Umbilical cord (tissue), 2 donors: ENCODE results near the gene RORB. TPM values are rescaled to one million over a fixed set of nuclear protein-coding genes. Genes with fewer than 3 reads are reported as not detected.

Source experiments
- DNase-seq: peaks from one replicate; pipeline ENCODE4 v3.0.0-alpha.2; 2015; ENCODE audit warnings: low spot score
- total RNA-seq: library from RNA; depleted of rRNA; stranded (reverse); fragments of >200 nt; gene quantifications from one replicate; pipeline ENCODE4 v1.2.3, GENCODE V29; 2014; ENCODE audit warnings: low replicate concordance; ENCODE audit not compliant: insufficient read depth

The RORB gene
- total RNA-seq, 1 donor from 2014 or later: 1.7 TPM

GRCh38 chr9:74595286-74595685, 98.2 kb downstream of the RORB start:
- no peak for DNase-seq

GRCh38 chr9:74598874-74599273, 101.7 kb downstream of the RORB start:
- DNase-seq: no peak

DNA sequence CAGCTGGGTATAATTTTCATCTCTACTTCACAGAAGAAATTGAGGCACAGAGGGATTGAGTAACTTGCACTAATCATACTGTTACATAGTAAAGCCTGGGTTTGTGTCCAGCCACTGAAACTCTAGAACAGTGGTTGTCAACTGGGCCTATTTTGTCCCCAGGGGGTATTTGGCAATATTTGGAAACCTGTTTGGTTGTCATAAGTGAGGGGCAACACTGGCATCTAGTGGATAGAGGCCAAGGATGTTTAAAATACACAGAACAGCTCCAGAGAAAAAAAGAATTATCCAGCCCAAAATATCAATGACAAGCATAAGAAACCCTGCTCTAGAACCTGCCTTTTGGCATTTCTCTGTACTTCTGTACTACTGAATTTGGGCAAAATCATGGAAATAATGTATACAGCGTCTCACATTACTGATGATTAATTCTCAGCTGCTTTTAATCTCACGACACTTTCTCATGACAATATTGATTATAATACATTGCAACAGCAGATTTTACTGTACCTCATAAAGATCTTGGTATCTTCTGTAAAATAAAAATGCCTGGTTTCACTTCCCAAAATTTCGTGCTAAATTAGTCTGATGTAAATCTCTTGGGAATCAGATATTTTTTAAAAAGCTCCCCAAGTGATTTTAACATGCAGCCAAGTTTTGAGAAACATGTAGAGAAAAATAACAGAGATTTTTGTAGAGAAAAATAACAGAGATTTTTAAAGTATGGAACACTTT, 112.7 kb downstream of the RORB start:
- DNase-seq: no peak

DNA sequence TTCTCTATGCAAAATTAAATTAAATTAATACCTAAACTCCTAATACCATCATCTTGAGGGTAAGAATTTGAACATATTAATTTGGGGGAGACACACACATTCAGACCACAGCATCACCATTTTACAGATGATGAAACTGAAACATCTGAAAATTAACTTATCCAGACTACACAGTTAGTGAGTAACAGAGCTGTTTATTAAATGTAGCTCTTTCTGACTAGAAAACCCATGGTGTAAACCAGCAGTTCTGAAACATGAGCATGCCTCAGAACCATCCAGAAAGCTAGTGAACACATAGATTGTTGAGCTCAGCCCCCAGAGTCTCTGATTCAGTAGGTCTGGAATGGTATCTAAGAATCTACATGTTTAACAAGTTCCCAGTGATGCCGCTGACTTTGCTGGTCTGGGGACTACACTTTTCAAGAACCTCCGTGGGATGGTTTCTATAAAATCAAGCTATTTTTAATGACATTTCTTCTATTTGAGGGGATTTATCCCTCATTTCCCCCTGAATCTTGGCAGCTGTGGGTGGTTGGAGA, 113.5 kb downstream of the RORB start:
- DNase-seq: no peak

- DNase-seq: no peak
These were observed 133.1 kb downstream of the RORB start for GRCh38 chr9:74630228-74630627.

DNA sequence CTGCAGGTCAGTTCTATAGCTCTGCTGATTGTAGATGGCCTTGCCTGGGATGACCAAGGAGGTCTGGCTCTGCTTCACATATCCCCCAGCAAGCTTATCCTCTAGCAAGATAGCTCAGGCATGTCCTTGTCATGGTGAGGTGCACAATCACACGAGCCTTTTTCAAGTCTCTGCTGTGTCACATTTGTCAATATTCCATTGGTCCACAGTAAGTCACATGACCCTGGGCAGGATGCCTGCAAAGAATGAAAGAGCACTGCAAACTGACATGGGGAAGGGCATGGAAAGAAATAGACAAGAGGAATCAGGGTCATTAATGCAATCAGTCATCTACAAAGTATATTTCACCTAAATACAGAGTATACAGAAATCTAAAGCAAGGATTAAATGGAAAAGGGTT, 142.0 kb downstream of the RORB start:
- DNase-seq: no peak

- no peak for DNase-seq
These were observed 145.2 kb downstream of the RORB start for GRCh38 chr9:74642376-74642775.

DNA sequence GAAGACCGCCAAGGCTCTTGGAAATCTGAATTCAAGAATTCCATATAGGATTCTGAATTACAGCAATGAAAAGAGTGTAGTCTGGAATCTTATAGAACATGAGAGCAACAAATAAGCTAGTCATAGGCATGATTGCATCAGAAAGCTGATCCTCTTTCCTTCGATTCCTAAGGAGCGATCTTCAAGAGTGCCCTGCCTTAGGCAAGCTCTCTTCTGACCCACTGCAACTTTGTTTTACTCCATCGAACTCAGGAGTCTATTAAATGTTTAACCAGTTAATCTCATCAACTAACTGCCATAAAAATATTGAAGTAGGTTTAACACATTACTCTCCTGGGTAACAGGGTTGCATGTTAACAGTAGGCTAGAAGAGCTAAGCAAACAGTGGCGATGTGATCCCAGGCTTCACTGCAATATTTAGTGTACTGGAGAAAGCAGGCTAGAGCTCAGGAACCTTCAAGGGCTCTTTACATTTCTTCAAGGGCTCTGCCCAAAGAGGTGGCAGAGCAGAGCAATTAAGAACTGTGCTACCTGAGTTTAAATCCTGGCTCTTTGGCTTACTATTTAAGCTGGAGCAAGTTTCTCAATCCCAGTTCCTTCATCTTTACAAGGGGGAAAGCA, 146.3 kb downstream of the RORB start:
- DNase-seq: no peak

GRCh38 chr9:74644023-74644422, 146.9 kb downstream of the RORB start:
- no peak for DNase-seq

DNA sequence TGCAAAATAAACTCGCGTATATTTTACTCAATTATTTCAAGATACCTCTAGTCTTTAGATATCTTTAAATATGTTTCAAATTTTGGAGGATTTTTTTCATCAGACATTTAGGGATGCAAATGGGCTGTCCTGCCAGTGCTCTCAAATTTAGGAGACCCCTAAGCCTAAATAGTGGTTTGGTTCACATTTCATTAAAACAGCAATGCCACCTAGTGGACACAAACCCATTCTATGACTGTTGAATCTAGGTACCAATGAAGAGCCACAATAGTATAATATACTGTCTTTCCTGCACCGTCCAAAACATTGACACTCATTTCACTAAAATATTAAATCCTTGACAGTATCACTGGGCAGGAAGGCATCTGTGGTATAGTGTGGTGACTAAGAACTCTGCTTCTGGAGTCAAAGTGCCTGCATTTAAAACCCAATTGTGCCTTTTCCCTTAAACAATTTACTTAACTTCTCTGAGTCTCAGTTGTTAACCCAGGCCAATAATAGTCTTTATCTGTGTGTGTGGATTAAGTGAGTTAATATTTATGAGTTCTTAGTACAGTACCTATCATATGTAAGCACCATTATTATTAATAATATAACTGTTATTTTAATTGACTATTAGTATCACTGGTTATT, 148.0 kb downstream of the RORB start:
- peak; percentile 11 for DNase-seq

- no peak for DNase-seq
These were observed 156.4 kb downstream of the RORB start for GRCh38 chr9:74653410-74654080.

DNA sequence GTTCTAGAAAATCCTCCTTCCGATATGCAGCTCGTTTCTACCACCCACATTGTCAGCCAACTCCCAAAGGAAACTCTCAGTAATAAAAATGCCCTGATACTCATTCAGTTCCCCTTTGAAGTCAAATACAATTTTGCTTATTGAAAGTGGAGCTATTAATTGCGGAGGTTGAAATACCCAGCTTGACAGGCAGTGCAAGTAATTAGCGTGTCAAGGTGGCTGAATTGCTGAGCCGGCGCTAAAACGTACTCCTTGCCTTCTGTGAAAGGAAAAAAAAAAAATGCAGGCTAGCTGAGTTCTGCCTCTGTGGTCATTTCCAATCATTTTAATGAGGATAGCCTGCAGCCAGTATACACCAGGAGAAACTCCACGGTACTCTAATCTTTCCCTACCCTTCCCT, 165.5 kb downstream of the RORB start:
- DNase-seq: no peak

DNA sequence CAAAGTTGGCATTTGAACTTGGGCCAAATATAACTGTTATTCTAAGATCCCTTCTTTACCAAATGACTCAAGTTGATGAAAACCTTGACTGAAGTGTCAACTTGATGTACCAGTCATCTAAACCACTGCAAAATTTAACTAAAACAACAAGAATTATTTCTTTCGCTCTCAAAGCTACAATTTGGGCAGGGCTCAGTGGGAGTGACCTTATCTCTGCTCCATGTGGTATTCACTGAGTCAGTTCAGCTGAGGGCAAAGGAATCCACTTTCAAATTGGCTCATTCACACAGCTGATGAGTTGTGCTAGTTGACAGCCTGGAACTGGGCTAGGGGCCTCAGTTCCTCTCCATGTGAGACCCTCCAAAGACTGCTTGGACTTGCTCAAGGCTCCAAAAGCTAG, 166.3 kb downstream of the RORB start:
- DNase-seq: no peak

- no peak for DNase-seq
These were observed 169.6 kb downstream of the RORB start for GRCh38 chr9:74666625-74667316.

- DNase-seq: no peak
These were observed 175.1 kb downstream of the RORB start for GRCh38 chr9:74672237-74672636.

DNA sequence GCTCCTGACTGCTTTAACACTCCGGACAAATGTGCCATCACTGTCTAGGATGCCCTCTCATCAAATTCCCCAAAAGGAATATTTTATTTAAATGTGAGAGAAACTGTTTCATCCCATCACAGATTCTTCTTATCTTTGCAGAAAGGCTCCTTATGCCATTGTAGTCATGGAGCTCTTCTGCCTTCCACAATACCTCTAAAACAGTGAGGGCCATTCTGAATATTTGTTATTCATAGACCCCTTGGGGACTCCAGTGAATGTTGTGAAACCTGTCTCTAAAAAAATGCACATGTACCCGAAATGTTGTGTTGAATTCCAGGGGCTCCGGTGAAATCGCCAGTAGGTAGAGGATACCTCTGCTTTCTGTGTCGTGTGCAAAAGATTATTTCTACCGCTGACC, 176.9 kb downstream of the RORB start:
- no peak for DNase-seq

DNA sequence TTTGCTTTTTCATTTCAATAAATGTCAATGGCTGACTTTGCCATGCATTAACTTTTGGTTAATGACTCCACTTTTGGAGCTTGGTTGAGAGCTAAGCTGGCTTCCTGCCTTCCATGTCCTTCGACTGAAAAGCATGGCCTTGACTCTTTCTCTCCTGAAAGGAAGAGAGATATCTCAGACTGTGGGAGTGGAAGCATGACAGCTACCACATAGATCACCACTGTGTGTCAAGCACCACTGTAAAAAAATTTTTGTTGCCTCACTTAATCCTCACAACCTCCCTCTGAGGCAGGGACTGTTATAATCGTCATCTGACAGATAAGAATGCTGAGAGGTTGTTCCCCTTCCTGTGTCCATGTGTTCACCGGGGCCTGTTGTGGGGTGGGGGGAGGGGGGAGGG, 184.8 kb downstream of the RORB start:
- no peak for DNase-seq

DNA sequence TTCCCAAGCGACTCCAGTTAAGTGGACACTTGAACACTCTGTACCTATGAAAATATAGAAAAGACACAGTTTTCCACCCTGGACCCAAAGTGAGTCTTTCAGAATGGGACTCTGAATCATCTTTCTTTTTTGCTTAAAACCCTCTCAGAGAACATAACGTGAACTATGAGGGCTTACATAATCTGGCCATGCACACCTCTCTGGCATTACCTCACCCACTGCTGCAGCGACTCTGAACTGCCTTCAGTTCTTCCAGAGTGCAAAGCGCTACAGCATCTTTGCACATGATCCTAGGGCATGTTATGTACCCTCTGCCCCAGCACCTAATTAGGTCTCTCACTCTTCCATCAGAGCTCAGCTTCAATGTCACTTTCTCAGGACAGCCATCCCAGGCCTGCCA, 186.2 kb downstream of the RORB start:
- no peak for DNase-seq

DNA sequence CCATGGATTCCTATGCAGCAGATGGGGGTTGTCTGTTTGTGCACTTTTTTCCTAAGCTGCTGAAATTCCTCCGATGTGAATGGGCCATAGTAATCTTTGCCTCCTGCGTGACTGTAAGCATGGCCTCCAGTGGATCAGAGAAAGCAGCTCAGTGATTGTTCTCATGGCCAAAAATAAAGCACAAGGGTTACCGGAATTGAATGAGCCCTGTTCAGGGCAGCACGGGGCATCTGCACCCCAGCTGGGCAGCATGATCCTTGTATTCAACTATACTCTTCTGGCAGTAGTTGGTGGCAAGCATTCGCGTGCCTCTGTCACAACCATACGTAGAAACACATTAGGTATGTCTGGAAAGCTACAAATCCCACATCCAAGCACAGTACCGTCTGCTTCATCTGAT, 193.9 kb downstream of the RORB start:
- no peak for DNase-seq

- no peak for DNase-seq
These were observed 199.4 kb downstream of the RORB start for GRCh38 chr9:74696520-74696919.

DNA sequence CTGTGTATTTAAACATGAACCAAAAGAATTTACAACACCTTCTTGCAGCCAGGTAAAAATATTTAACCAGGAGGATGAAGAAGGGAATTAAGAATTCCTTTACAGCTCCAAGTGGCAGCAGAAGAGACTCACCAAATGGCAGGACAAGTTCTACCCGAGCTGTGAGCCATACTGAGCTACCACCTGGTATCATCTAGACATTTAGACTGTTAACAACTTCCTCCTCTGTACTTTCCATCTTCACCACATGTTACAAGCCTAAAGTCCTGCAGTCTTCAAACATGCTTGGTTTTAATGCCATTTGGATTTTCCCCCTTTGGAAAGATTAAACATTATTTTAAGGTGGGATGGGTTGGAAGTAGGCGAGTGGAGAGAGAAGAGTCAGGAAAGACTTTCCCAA, 200.4 kb downstream of the RORB start:
- no peak for DNase-seq

- no peak for DNase-seq
These were observed 214.2 kb downstream of the RORB start for GRCh38 chr9:74711341-74711740.
